Aorta (tissue), 5 donors: ENCODE results near the gene RABGAP1L. TPM values are rescaled to one million over a fixed set of nuclear protein-coding genes. Genes with fewer than 3 reads are reported as not detected.
"Not testable (repeated sequence)": the region's sequence is repeated elsewhere in the genome, so short reads cannot be mapped to it uniquely, and the experiment has no call there.

Experiments
- ATAC-seq: fragments of 200-7000 bp; cut with Tn5 transposase; one replicate; pipeline ENCODE4 v1.9.1; 2022; ENCODE audit warnings: moderate library complexity; ENCODE audit not compliant: low FRiP score
- DNase-seq, 2 donors: peaks; one replicate each; pipeline ENCODE4 v3.0.0-alpha.2; 2020
- H3K27ac ChIP-seq, 2 donors: one replicate each; pipeline ENCODE4 v1.5.1; 2013; ENCODE audit warnings: low read length in 2 of 2, mild to moderate bottlenecking in 2 of 2, moderate library complexity in 2 of 2, control low read depth in 1 of 2, inconsistent platforms in 1 of 2, low read depth in 1 of 2
- H3K27me3 ChIP-seq, 2 donors: one replicate each; pipeline ENCODE4 v1.6.1; 2013; ENCODE audit warnings: control low read depth in 1 of 2, low read length in 1 of 2, mild to moderate bottlenecking in 1 of 2, moderate library complexity in 1 of 2; ENCODE audit not compliant: insufficient read depth in 2 of 2, control insufficient read depth in 1 of 2
- H3K36me3 ChIP-seq, 2 donors: one replicate each; pipeline ENCODE4 v1.6.1; 2013; ENCODE audit warnings: control low read depth in 1 of 2, low read length in 1 of 2, mild to moderate bottlenecking in 1 of 2; ENCODE audit not compliant: insufficient read depth in 2 of 2, control insufficient read depth in 1 of 2
- H3K4me1 ChIP-seq, 2 donors: one replicate each; pipeline ENCODE4 v1.6.1; 2013; ENCODE audit warnings: low read length in 2 of 2, control low read depth in 1 of 2, mild to moderate bottlenecking in 1 of 2, moderate library complexity in 1 of 2; ENCODE audit not compliant: insufficient read depth in 2 of 2, control insufficient read depth in 1 of 2
- H3K4me3 ChIP-seq, 2 donors: one replicate each; pipeline ENCODE4 v1.5.1; 2013; ENCODE audit warnings: low read length in 2 of 2, control low read depth in 1 of 2, mild to moderate bottlenecking in 1 of 2
- H3K9me3 ChIP-seq: one replicate; pipeline ENCODE4 v1.6.1; 2013; ENCODE audit warnings: mild to moderate bottlenecking, low read length; ENCODE audit not compliant: control insufficient read depth
- WGBS, 2 donors: extraction: QIAGEN DNeasy Blood & Tissue Kit; methylation state at CpG; one replicate each; pipeline ENCODE4 v1.1.7; 2013; 5-methylcytosine and 5-hydroxymethylcytosine counted together
- intact Hi-C, 2 donors: fragments of 100-400 bp; cut with DNase I; formaldehyde crosslinking; loops; one replicate each; pipeline versions ENCODE4 v1.14.2 to v1.15.0; 2022
- polyA plus RNA-seq, 2 donors: library from polyadenylated mRNA; stranded (reverse); fragments of 200-250 nt; gene quantifications; one replicate each; pipeline ENCODE4 v1.2.3, GENCODE V29; 2013
- total RNA-seq, 2 donors: library from RNA; stranded (reverse); fragmentation: NEBNext Ultra II Directional; extraction: Animal tissue kit (Norgen Biotek cat#: 25700); gene quantifications; one replicate each; pipeline ENCODE4 v1.2.1, GENCODE V29; 2021
- donor health status: healthy with polysubstance abuse.
- donor health status: Bipolar disorder and iron deficiency.
- donor health status: DM: no; HTN: no; CAD: no.
- donor health status: DM: no; HTN: no; CAD: no.
- donor health status: DM: yes; HTN: yes; CAD: no.

RABGAP1L gene
- total and polyA plus RNA-seq, 4 donors = 14.8 to 56.4 (median 38.4) TPM

DNA sequence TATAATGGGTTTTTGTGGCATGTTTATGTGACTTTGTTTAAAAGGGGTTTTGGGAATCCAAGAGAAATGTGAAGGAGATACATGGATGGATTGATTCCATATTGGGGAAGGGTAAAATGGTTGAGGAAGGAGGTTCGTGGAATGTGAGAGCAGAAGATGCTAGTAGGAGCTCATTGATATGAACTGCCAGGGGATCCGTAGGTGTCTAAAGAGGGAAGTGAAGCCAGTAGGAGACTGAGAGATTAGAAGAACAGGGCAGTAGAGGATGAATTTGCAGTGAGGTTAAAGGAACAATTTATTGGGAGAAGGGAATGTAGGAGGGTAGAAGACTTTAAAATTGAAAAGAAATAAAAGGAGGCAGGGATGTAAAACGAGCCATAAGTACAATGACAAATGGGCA, 541.0 kb downstream of the RABGAP1L start:
- no peak overlapping the region for H3K4me3 ChIP-seq
- no peaks in the 10 kb centered on the region for H3K4me1 ChIP-seq
- no peaks in the 10 kb centered on the region for H3K27me3 ChIP-seq
- no peaks in the 10 kb centered on the region for H3K36me3 ChIP-seq
- no peak for ATAC-seq
- WGBS, 2 donors = 95% methylated on average over 3 of the region's 3 CpGs
- no peak overlapping the region for H3K27ac ChIP-seq
- no peak for DNase-seq
- intact Hi-C loops = no loop called here
- H3K9me3 ChIP-seq = no peaks in the 10 kb centered on the region

GRCh38 chr1:174700775-174701174, 541.5 kb downstream of the RABGAP1L start:
- H3K4me3 ChIP-seq = no peak overlapping the region
- WGBS, 2 donors = 79 to 87% methylated on average over 3 of the region's 3 CpGs

DNA sequence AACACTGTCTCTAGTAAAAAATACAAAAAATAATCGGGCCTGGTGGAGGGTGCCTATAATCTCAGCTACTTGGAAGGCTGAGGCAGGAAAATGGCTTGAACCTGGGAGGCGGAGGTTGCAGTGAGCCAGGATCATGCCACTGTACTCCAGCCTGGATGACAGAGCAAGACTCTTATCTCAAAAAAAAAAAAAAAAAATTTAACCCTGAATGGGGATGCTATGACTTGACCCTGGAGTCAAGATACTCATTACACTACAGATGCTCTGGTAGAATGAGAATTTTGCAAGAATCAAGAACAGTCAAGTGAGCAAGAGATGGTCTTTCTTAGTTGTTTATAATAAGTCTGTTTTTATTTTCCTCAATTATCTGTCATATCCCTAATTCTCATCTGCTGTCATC, 542.2 kb downstream of the RABGAP1L start:
- Histone ChIP-seq H3K4me1 (no peaks in the 10 kb centered on the region), H3K4me3 (no peak overlapping the region), H3K27ac (no peak overlapping the region), H3K36me3 (no peaks in the 10 kb centered on the region), H3K9me3 (no peaks in the 10 kb centered on the region), H3K27me3 (no peaks in the 10 kb centered on the region)
- intact Hi-C loops = no loop called here
- DNase-seq (no peak), ATAC-seq (no peak)
- WGBS, 2 donors = 77 to 86% methylated on average over 2 of the region's 2 CpGs

More at GRCh38 chr1:174700775-174701174, 541.5 kb downstream of the RABGAP1L start:
- Histone ChIP-seq H3K36me3 (no peaks in the 10 kb centered on the region), H3K9me3 (no peaks in the 10 kb centered on the region), H3K27me3 (no peaks in the 10 kb centered on the region), H3K4me1 (no peaks in the 10 kb centered on the region), H3K27ac (no peak overlapping the region)
- DNase-seq (no peak), ATAC-seq (no peak)
- intact Hi-C loops = no loop called here

DNA sequence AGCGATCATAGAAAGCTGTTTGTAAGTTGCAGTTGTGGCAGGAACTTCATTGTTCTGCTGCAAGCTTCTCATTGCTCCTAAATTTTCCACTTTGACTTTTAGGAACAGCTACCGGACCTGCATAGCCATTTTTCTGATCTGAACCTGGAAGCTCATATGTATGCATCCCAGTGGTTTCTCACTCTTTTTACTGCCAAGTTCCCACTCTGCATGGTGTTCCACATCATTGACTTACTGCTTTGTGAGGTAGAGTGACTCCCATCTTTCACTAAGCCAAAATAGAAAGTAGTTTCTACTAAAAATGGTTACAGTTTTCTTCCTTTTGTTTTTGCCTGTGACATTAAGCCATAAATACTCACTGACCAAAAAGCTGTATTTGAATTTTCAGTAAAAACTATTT, 542.7 kb downstream of the RABGAP1L start:
- no peaks in the 10 kb centered on the region for H3K4me1 ChIP-seq
- no peaks in the 10 kb centered on the region for H3K9me3 ChIP-seq
- intact Hi-C loops = no loop called here
- DNase-seq = no peak
- ATAC-seq = no peak
- H3K4me3 ChIP-seq = no peak overlapping the region
- no peaks in the 10 kb centered on the region for H3K27me3 ChIP-seq
- WGBS, 2 donors = 86 to 90% methylated on average over 2 of the region's 2 CpGs
- H3K36me3 ChIP-seq = no peaks in the 10 kb centered on the region
- no peak overlapping the region for H3K27ac ChIP-seq

DNA sequence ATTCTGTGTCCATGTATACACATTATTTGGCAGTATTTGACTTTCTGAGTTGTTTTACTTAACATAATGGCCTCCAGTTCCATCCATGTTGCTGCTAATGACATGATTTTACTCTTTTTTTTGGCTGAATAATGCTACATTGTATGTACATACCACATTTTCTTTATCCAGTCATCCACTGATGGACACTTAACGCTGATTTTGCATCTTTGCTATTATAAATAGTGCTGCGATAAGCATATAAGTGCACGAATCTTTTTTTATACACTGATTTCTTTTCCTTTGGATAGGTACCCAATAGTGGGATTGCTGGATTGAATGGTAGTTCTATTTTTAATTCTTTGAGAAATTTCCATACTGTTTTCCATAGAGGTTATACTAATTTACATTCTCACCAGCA, 544.0 kb downstream of the RABGAP1L start:
- Histone ChIP-seq H3K27ac (no peak overlapping the region), H3K9me3 (no peaks in the 10 kb centered on the region), H3K36me3 (no peaks in the 10 kb centered on the region), H3K4me1 (no peaks in the 10 kb centered on the region), H3K4me3 (no peak overlapping the region), H3K27me3 (no peaks in the 10 kb centered on the region)
- ATAC-seq = no peak
- DNase-seq = no peak
- WGBS, 2 donors = 87 to 92% methylated on average over 3 of the region's 3 CpGs
- intact Hi-C loops = no loop called here

GRCh38 chr1:174704300-174704699, 545.0 kb downstream of the RABGAP1L start:
- Histone ChIP-seq H3K27ac (no peak overlapping the region), H3K36me3 (no peaks in the 10 kb centered on the region), H3K4me1 (no peaks in the 10 kb centered on the region), H3K9me3 (no peaks in the 10 kb centered on the region), H3K4me3 (no peak overlapping the region), H3K27me3 (no peaks in the 10 kb centered on the region)
- DNase-seq (no peak), ATAC-seq (no peak)
- intact Hi-C loops = no loop called here
- WGBS, 2 donors = 97 to 99% methylated on average over 1 of the region's 1 CpG

GRCh38 chr1:174710868-174711845, 551.8 kb downstream of the RABGAP1L start:
- Histone ChIP-seq H3K4me1 (no peaks in the 10 kb centered on the region), H3K4me3 (no peak overlapping the region), H3K27me3 (no peaks in the 10 kb centered on the region), H3K27ac (no peak overlapping the region), H3K36me3 (no peaks in the 10 kb centered on the region), H3K9me3 (no peaks in the 10 kb centered on the region)
- peak; percentile 22 for ATAC-seq
- DNase-seq = peak in 1 of 2 donors; percentile 39
- intact Hi-C loops = no loop called here
- 97 to 98% methylated on average over 48 to 50 of the region's 50 CpGs for WGBS, 2 donors

DNA sequence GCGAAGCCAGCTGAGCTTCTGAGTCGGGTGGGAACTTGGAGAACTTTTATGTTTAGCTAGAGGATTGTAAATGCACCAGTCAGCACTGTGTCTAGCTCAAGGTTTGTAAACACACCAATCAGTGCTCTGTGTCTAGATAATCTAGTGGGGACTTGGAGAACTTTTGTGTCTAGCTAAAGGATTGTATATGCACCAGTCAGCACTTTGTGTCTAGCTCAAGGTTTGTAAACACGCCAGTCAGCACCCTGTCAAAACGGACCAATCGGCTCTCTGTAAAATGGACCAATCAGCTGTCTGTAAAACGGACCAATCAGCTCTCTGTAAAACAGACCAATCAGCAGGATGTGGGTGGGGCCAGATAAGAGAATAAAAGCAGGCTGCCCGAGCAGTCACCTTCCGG, 552.5 kb downstream of the RABGAP1L start:
- H3K27ac ChIP-seq, H3K4me1 ChIP-seq, H3K36me3 ChIP-seq, ATAC-seq, DNase-seq, H3K27me3 ChIP-seq, H3K9me3 ChIP-seq, H3K4me3 ChIP-seq, intact Hi-C loops: not testable (repeated sequence)
- WGBS, 2 donors = 96 to 97% methylated on average over 8 of the region's 8 CpGs

GRCh38 chr1:174712541-174712940, 553.2 kb downstream of the RABGAP1L start:
- intact Hi-C loops = no loop called here
- WGBS, 2 donors = 94 to 96% methylated on average over 8 of the region's 8 CpGs
- H3K4me1 ChIP-seq = no peaks in the 10 kb centered on the region
- DNase-seq = no peak
- no peaks in the 10 kb centered on the region for H3K27me3 ChIP-seq
- H3K9me3 ChIP-seq = no peaks in the 10 kb centered on the region
- ATAC-seq = no peak
- H3K27ac ChIP-seq = no peak overlapping the region
- H3K36me3 ChIP-seq = no peaks in the 10 kb centered on the region
- no peak overlapping the region for H3K4me3 ChIP-seq
